Omental fat pad (tissue), 4 donors: ENCODE measurements around the gene ADGRB2. TPM values are rescaled to one million over a fixed set of nuclear protein-coding genes. Genes with fewer than 3 reads are reported as not detected.

Experiments
- ATAC-seq: fragments of 150-250 bp; one replicate; pipeline ENCODE4 v1.9.1; 2016; ENCODE audit warnings: mild to moderate bottlenecking, moderate library complexity; ENCODE audit not compliant: low FRiP score
- DNase-seq: peaks from one replicate; pipeline ENCODE4 v3.0.0-alpha.2; 2019; ENCODE audit warnings: low spot score
- total RNA-seq, 4 donors: library from RNA; depleted of rRNA; stranded (reverse); fragments of >200 nt; gene quantifications; one replicate each; pipeline ENCODE4 v1.1.0, GENCODE V29; 2016
- TF ChIP-seq, protein P1 (sequence below), 3 donors: fragments of 450-650 bp; IDR thresholded peaks; one replicate each; pipeline ENCODE4 v1.5.1; 2016 to 2017; ENCODE audit warnings: antibody characterized with exemption in 3 of 3, mild to moderate bottlenecking in 3 of 3, moderate library complexity in 2 of 3

ADGRB2 gene
- total RNA-seq, 4 donors from 2014 or later, result 0.79 to 7.5 (median 3.3) TPM

DNA sequence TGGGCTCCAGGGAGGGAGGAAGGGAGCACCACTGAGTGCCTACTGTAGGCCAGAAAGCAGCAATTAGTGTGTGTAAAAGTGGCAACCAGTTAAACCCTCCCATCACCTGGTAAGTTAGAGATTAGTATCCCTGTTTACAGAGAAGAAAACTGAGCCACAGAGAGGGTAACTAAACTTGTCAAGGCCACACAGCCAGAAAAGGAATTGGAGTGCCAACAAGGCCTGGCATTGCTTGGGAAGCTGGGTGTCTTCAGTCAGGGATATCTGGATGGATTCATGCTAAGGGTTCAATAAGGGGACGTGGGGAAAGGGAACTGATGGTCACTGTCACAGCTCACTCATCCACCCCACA, 23.6 kb upstream of the ADGRB2 start:
- DNase-seq, result no peak
- ATAC-seq, result no peak
- TF ChIP-seq, protein P1, sequence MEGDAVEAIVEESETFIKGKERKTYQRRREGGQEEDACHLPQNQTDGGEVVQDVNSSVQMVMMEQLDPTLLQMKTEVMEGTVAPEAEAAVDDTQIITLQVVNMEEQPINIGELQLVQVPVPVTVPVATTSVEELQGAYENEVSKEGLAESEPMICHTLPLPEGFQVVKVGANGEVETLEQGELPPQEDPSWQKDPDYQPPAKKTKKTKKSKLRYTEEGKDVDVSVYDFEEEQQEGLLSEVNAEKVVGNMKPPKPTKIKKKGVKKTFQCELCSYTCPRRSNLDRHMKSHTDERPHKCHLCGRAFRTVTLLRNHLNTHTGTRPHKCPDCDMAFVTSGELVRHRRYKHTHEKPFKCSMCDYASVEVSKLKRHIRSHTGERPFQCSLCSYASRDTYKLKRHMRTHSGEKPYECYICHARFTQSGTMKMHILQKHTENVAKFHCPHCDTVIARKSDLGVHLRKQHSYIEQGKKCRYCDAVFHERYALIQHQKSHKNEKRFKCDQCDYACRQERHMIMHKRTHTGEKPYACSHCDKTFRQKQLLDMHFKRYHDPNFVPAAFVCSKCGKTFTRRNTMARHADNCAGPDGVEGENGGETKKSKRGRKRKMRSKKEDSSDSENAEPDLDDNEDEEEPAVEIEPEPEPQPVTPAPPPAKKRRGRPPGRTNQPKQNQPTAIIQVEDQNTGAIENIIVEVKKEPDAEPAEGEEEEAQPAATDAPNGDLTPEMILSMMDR (IDR thresholded peaks at IDR 0.05), result no peak

DNA sequence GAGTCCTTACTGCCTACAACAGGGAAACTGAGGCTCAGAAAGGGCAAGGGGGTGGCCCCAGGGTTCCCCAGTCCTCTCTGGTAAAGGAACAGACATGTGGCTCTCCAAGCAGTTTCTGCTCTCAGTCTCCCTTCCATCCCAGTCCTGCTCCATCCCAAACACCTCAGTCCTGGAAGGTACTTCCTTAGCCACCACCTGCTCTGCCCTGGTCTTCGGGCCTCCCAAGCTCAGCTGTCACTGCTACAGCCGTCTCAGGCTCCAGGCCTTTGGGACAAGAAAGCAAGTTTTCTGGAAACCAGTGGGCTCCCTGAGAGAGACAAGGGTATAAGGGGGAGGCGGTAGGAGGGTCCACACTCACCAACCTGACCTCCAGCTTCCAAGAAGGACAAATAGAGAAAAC, 23.1 kb upstream of the ADGRB2 start:
- no peak for DNase-seq
- ATAC-seq, result no peak
- TF ChIP-seq, protein P1 (IDR thresholded peaks at IDR 0.05), result no peak

DNA sequence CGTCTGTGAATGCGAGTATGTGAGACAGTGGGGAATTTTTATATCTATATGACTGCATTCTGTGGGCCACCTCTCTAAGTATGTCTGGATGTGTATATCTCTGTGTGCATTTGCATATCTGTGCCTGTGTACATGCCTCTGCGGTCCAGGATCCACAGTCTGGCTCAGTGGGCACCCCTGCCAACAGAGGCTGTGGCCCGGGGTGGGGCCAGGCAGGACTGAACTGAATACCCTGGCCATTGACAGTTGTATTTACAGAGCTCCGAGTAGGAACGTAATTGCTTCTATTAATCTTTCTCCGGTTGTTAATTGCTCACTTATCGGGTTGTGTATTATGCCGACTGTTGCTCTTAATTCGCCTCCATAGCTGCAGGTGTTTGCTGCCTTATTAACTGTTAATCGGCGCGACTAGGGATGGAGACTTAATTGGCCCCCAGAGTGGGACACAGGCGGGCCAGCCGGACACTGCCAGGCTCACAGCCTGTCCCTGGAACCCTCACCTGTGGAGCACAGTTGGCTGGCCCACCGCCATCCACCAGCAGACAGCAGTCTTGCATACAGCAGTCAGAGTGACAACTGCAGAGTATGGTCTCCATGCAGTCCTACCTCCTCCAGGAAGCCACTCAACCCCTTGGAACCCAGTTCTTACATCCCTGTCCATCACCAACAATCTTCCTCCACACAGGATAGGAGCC, 22.4 kb upstream of the ADGRB2 start:
- DNase-seq (no peak), ATAC-seq (no peak)
- TF ChIP-seq, protein P1 (IDR thresholded peaks at IDR 0.05), result no peak

DNA sequence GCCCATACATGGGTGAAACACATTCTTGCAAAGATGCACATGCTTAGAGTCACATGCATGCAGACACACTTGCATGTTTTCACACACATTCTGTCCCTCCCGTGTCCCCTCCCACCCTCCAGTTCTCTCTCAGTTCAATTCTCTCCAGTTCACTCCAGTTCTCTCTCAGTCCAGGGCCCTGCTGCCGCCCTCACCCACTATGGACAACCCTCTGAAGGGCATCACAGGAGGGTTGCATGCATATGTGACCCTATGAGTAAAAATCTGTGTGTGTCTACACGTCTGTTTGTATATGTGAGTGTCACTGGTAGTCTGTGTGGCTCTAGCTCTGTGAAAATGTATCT, 21.8 kb upstream of the ADGRB2 start:
- ATAC-seq (no peak), DNase-seq (no peak)
- TF ChIP-seq, protein P1 (IDR thresholded peaks at IDR 0.05), result no peak

DNA sequence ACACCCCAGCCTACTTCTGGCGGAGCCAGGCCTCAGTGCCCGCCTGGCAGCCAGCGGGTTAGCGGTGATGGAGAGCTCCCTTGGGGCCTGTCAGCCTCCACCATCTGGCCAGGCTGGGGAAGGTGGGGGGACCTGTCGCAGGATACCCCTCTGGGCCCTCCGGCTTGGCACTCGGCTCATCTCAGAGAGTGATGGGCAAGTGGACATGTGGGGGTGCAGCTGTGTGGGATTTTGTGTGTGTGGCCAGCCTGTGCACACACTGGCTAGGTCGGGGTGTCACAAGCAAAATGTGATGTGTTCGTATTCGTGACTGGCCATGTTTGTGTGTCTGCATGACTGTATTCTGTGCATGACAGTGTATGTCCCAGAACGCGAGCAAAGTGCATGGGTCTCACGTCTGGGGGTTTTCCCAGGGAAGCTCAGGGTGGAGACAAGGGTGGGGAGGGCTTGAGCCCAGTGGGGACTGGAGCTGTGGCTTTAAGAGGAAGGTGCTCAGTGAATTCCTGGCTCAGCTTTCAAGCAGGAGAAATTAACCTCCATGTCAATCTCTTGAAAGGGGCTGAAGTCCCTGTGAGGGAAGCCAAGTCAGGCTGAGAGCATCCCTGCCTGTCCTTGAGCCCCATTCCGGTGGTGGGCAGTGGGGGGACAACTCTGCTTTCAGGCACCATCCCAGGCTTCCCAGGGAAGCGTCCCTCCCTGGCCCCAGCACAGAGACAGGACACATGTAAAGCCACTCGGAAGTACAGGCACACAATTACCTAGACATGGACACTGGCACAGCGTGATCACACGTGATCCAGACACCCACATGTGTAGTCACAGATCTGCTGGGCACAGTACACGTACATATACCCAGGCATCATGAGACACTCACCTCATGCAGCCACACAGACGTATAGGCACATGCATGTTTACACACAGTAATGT, 21.1 kb upstream of the ADGRB2 start:
- TF ChIP-seq, protein P1 (IDR thresholded peaks at IDR 0.05), result no peak
- no peak for DNase-seq
- ATAC-seq, result no peak

DNA sequence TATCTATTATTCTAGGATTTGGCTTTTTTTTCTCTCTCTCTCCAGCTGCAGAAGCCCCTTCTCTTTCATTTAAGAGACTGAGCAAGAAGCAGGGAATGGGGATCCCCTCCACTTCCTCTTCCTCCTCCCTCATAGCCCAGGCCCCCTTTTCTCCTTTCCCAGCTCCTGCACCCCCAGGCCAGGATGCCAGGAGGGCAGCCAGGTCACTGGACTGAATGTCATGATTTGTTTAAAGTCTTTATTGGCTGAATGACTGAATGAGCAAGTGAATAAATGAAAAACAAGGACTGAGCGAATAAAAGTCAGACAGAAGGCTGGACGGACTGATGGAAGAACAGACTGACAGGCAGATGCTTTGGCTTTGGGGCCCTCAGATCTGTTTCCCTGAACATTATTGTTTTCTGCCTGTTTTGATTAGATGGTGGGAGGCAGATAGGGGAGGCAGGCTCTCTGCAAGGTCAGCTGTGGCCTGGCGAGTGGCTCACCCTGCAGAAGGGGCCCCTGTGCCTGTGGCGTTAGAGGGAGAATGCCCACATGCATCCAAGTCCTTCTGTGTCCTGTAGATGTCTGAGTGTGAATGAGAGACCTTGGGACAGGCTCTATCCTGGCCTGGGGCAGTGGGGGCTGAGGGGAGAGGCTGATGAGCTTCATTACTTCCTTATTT, 20.3 kb upstream of the ADGRB2 start:
- ATAC-seq (no peak), DNase-seq (no peak)
- TF ChIP-seq, protein P1 (IDR thresholded peaks at IDR 0.05), result no peak
